K562 (cell line): ENCODE data around the gene SLC30A1. TPM values are rescaled to one million over a fixed set of nuclear protein-coding genes. Genes with fewer than 3 reads are reported as not detected.

ENCODE experiments used
- ARNT ChIP-seq, 2 experiments: fragments of 450-650 bp; IDR thresholded peaks; 2 replicates each; pipeline ENCODE4 v1.6.1; 2016; ENCODE audit warnings: mild to moderate bottlenecking in 1 of 2
- ATF7 ChIP-seq: fragments of 450-650 bp; IDR thresholded peaks from 2 replicates; pipeline ENCODE4 v1.7.1; 2014; ENCODE audit warnings: mild to moderate bottlenecking, moderate library complexity
- CTBP1 ChIP-seq: fragments of 450-650 bp; IDR thresholded peaks from 2 replicates; pipeline ENCODE4 v1.6.1; 2016; ENCODE audit warnings: borderline replicate concordance
- DPF2 ChIP-seq: fragments of 450-650 bp; IDR thresholded peaks from 2 replicates; pipeline ENCODE4 v1.6.1; 2016
- ELF2 ChIP-seq: fragments of 250-450 bp; sonication (Bioruptor Pico); IDR thresholded peaks from 2 replicates; pipeline ENCODE4 v1.5.0; 2021; ENCODE audit warnings: mild to moderate bottlenecking
- EP300 ChIP-seq: IDR thresholded peaks from 2 replicates; pipeline ENCODE4 v1.6.1; 2012; ENCODE audit warnings: low read length, improper control_type of control experiment
- ETV1 ChIP-seq: fragments of 450-650 bp; conservative IDR thresholded peaks from 2 replicates; pipeline ENCODE4 v1.6.1; 2016; ENCODE audit warnings: missing genetic modification characterization, control low read depth, low read depth, missing compliant biosample characterization
- ETV6 ChIP-seq, 3 experiments: fragments of 150-350 bp in 1 of 3; sonication (generic) in 1 of 3; formaldehyde crosslinking in 1 of 3; IDR thresholded peaks; 2 replicates each; pipeline versions ENCODE4 v1.6.1 to v1.8.0; 2014 to 2022; ENCODE audit warnings: borderline replicate concordance in 2 of 3, low read depth in 2 of 3, antibody characterized with exemption in 1 of 3, low read length in 1 of 3, mild to moderate bottlenecking in 1 of 3, missing genetic modification reagents in 1 of 3
- FOXJ2 ChIP-seq: fragments of 200-800 bp; sonication (Bioruptor generic); IDR thresholded peaks from 2 replicates; pipeline ENCODE4 v1.6.1; 2016; ENCODE audit warnings: missing genetic modification characterization, missing compliant biosample characterization
- POLR3A ChIP-seq: IDR thresholded peaks from 2 replicates; pipeline ENCODE4 v1.6.1; 2011; ENCODE audit warnings: borderline replicate concordance, mild to moderate bottlenecking, moderate library complexity; ENCODE audit not compliant: insufficient read length, insufficient read depth; ENCODE audit errors: extremely low read depth
- SNRNP70 ChIP-seq: fragments of 200-400 bp; formaldehyde crosslinking; optimal IDR thresholded peaks from 2 replicates; pipeline ENCODE3; 2017; ENCODE audit warnings: low read depth, low read length
- TCF7L2 ChIP-seq: fragments of 150-350 bp; IDR thresholded peaks from 2 replicates; pipeline ENCODE4 v1.6.1; 2016; ENCODE audit warnings: low read depth, mild to moderate bottlenecking, low read length, moderate library complexity
- TCFL5 ChIP-seq: fragments of 250-450 bp; sonication (Bioruptor Pico); conservative IDR thresholded peaks from 2 replicates; pipeline ENCODE4 v1.6.1; 2021; ENCODE audit warnings: mild to moderate bottlenecking, moderate library complexity, matching md5 sums
- ZNF12 ChIP-seq: sonication (generic); formaldehyde crosslinking; IDR thresholded peaks from 2 replicates; pipeline ENCODE4 v1.4.0; 2020; ENCODE audit warnings: mild to moderate bottlenecking, missing genetic modification reagents
- ZNF133 ChIP-seq: fragments of 250-450 bp; sonication (Bioruptor Pico); IDR thresholded peaks from 2 replicates; pipeline ENCODE4 v1.4.0; 2020; ENCODE audit warnings: mild to moderate bottlenecking
- ZNF140 ChIP-seq: fragments of 250-450 bp; sonication (Bioruptor Pico); IDR thresholded peaks from 2 replicates; pipeline ENCODE4 v1.8.0; 2021; ENCODE audit warnings: moderate library complexity, mild to moderate bottlenecking, inconsistent platforms
- ZNF431 ChIP-seq: sonication (generic); formaldehyde crosslinking; IDR thresholded peaks from 2 replicates; pipeline ENCODE4 v1.8.0; 2022; ENCODE audit warnings: mild to moderate bottlenecking, missing genetic modification reagents
- ZNF586 ChIP-seq: fragments of 450-650 bp; formaldehyde crosslinking; conservative IDR thresholded peaks from 2 replicates; pipeline ENCODE4 v1.4.0; 2020; ENCODE audit warnings: mild to moderate bottlenecking, moderate library complexity
- ZNF830 ChIP-seq: fragments of 250-450 bp; sonication (Bioruptor Pico); IDR thresholded peaks from 2 replicates; pipeline ENCODE4 v1.5.0; 2021; ENCODE audit warnings: mild to moderate bottlenecking
- polyA plus RNA-seq, 8 experiments: library from polyadenylated mRNA; depleted of rRNA in 4 of 8; stranded (reverse) in 5 of 8; unstranded in 3 of 8; fragments of >200 nt; fragmentation: Nextera tagmentation in 2 of 8; fragmentation: Illumina TruSeq in 1 of 8; extraction: Ambion mirVana in 2 of 8; extraction: Trizol in 1 of 8; gene quantifications; 2 replicates each; pipeline versions ENCODE4 v1.2.1 to v1.2.3, GENCODE V29; 2011 to 2014; ENCODE audit warnings: inconsistent platforms in 1 of 8, missing spikeins in 1 of 8
- total RNA-seq, 7 experiments: library from RNA; depleted of rRNA in 6 of 7; stranded (reverse); fragments of >200 nt in 6 of 7; fragmentation: Illumina TruSeq in 2 of 7; extraction: Trizol in 2 of 7; gene quantifications; 2 replicates each; pipeline versions ENCODE4 v1.2.1 to v1.2.3, GENCODE V29; 2011 to 2021; ENCODE audit warnings: low replicate concordance in 1 of 7
- TF ChIP-seq, protein P1 (sequence below): fragments of 250-450 bp; sonication (Bioruptor Pico); IDR thresholded peaks from 2 replicates; pipeline ENCODE4 v1.5.0; 2021; ENCODE audit warnings: mild to moderate bottlenecking, moderate library complexity
- TF ChIP-seq, protein P2 (sequence below): fragments of 250-450 bp; sonication (Bioruptor Pico); IDR thresholded peaks from 2 replicates; pipeline ENCODE4 v1.4.0; 2020; ENCODE audit warnings: mild to moderate bottlenecking, moderate library complexity
- TF ChIP-seq, protein P3 (sequence below): fragments of 250-450 bp; sonication (Bioruptor Pico); IDR thresholded peaks from 2 replicates; pipeline ENCODE4 v1.8.0; 2022; ENCODE audit warnings: inconsistent platforms

The SLC30A1 gene
- total and polyA plus RNA-seq, 9 of the 15 experiments (the other 6 are each of a cell fraction or from before 2014, with no cell fraction given): 4.1 to 14.4 (median 6.6) TPM

DNA sequence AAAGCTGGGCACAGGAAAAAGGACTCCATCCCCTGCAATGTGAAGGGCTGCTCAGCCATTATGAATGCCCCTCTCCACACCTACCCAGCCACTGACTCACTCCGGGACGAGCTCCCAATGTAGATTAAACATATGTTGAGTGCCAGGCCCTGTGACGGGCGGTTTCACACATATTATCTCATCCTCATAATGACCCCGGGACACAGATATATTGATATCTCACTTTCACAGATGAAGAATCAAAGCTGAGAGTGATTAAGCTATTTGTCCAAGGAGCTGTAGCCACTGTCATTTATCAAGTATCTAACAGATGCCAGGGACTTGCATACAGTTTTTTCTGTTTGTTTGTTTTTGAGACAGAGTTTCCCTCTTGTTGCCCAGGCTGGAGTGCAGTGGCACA, 35.0 kb upstream of the SLC30A1 start (continued):
- TF ChIP-seq DPF2 (0 out of 2 replicates have a peak, but pooled peaks have one; percentile 6), ARNT (IDR thresholded peaks at IDR 0.05) (0 out of 4 replicates have a peak, but pooled peaks of 1 of the 2 experiments have one; percentile 5), SNRNP70 (no peak), EP300 (peak; percentile 78), ZNF431 (CRISPR knock-in tag) (no peak), ZNF830 (CRISPR knock-in tag) (no peak), TCFL5 (no peak), TCF7L2 (no peak), ETV1 (tag) (no peak), ZNF133 (CRISPR knock-in tag) (no peak), ELF2 (CRISPR knock-in tag) (no peak), ZNF586 (CRISPR knock-in tag) (no peak), ETV6 (IDR thresholded peaks at IDR 0.05; ENCODE audit: borderline replicate concordance in 1 of 2, low read depth in 2 of 2, low read length in 1 of 2) (no peak), ETV6 (CRISPR knock-in tag; IDR thresholded peaks at IDR 0.05; ENCODE audit: borderline replicate concordance) (no peak), ZNF140 (CRISPR knock-in tag) (no peak), POLR3A (no peak), ATF7 (no peak), FOXJ2 (peak; percentile 47; the same call in 1 of the 2 replicates), ZNF12 (no peak), CTBP1 (no peak)
- TF ChIP-seq, protein P1, sequence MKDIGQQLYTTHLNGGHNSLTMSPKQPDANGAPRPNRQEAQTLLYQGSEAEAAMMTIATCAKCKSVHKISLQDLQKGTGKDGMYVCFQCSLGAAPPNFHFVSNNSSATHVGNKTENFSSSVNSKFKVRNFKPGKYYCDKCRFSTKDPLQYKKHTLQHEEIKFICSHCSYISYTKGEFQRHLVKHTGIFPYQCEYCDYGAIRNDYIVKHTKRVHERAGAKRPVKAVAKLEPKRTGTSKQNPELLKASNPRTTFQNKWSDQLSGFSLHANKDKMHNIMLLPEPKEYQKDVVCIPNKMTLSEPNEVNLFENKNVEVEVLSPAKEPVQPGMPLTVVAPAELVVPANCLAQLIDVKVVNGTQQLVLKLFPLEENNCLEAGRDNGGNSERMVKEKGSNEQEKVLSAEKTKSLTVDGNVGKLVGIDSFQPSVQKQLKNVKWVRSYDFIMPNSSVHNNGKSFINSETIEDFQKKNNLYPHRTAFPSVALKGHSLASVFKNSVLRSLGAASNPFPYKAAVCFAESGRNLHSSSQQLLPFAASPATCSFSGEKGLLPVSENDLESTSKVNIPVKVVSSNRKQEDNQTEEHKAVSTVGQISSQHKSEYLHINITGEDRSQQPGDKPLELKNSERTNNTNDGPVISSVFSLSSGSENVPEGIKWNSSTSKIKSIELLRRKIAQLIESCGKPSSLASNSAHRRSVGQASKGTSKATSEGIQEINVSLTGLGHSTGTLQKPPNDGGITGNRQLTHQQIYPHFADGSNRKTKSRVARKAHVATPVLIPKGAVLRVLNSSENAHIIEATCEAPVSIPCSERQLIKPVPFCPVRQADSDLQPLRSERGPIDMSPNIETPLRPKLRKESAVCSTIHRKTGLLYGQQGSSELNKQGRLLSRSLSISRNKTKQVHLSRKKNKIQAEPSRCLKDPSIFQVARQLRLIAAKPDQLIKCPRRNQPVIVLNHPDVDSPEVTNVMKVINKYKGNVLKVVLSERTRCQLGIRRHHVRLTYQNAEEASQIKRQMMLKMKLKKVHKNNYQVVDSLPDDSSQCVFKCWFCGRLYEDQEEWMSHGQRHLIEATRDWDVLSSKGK (CRISPR knock-in tag): no peak
- TF ChIP-seq, protein P2, sequence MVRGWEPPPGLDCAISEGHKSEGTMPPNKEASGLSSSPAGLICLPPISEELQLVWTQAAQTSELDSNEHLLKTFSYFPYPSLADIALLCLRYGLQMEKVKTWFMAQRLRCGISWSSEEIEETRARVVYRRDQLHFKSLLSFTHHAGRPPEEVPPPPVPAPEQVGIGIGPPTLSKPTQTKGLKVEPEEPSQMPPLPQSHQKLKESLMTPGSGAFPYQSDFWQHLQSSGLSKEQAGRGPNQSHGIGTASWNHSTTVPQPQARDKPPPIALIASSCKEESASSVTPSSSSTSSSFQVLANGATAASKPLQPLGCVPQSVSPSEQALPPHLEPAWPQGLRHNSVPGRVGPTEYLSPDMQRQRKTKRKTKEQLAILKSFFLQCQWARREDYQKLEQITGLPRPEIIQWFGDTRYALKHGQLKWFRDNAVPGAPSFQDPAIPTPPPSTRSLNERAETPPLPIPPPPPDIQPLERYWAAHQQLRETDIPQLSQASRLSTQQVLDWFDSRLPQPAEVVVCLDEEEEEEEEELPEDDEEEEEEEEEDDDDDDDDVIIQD (CRISPR knock-in tag): no peak
- TF ChIP-seq, protein P3, sequence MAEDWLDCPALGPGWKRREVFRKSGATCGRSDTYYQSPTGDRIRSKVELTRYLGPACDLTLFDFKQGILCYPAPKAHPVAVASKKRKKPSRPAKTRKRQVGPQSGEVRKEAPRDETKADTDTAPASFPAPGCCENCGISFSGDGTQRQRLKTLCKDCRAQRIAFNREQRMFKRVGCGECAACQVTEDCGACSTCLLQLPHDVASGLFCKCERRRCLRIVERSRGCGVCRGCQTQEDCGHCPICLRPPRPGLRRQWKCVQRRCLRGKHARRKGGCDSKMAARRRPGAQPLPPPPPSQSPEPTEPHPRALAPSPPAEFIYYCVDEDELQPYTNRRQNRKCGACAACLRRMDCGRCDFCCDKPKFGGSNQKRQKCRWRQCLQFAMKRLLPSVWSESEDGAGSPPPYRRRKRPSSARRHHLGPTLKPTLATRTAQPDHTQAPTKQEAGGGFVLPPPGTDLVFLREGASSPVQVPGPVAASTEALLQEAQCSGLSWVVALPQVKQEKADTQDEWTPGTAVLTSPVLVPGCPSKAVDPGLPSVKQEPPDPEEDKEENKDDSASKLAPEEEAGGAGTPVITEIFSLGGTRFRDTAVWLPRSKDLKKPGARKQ (CRISPR knock-in tag): no peak
